WTC11 (cell line): ENCODE results near the gene MARK2. TPM values are rescaled to one million over a fixed set of nuclear protein-coding genes. Genes with fewer than 3 reads are reported as not detected.

ENCODE experiments used
- ATAC-seq: fragments of 200-7000 bp; cut with Tn5 transposase; 2 replicates; pipeline ENCODE4 v1.10.0; 2021; ENCODE audit warnings: mild to moderate bottlenecking, moderate library complexity
- CTCF ChIA-PET: fragments of 300-600 bp; sonication (Branson Sonifier 250); formaldehyde crosslinking; loops from one replicate; lab custom pipeline; 2021; ENCODE audit warnings: antibody characterized with exemption; lab: Charles Lee
- POLR2A ChIA-PET: fragments of 350-600 bp; sonication (Branson Sonifier 250); formaldehyde crosslinking; loops from one replicate; lab custom pipeline; 2021; ENCODE audit warnings: antibody characterized with exemption; lab: Charles Lee
- DNase-seq: peaks from one replicate; pipeline ENCODE4 v3.0.0; 2021; ENCODE audit warnings: low spot score
- H3K27ac Mint-ChIP-seq: 2 replicates; pipeline ENCODE4 v1.8.0; 2021; ENCODE audit warnings: mixed read lengths
- H3K27me3 Mint-ChIP-seq: 2 replicates; pipeline ENCODE4 v1.8.0; 2021; ENCODE audit warnings: low read depth, mild to moderate bottlenecking, moderate library complexity, mixed read lengths
- H3K36me3 Mint-ChIP-seq: 2 replicates; pipeline ENCODE4 v1.8.0; 2021; ENCODE audit warnings: mixed read lengths
- H3K4me1 Mint-ChIP-seq: 2 replicates; pipeline ENCODE4 v1.8.0; 2022; ENCODE audit warnings: mixed read lengths
- H3K4me3 Mint-ChIP-seq: 2 replicates; pipeline ENCODE4 v1.8.0; 2021; ENCODE audit warnings: mild to moderate bottlenecking, moderate library complexity, mixed read lengths
- H3K9me3 Mint-ChIP-seq: 2 replicates; pipeline ENCODE4 v1.8.0; 2021; ENCODE audit warnings: mixed read lengths
- ATF1 ChIP-seq: sonication (generic); formaldehyde crosslinking; IDR thresholded peaks from 2 replicates; pipeline ENCODE4 v1.8.1; 2023; ENCODE audit warnings: mild to moderate bottlenecking, moderate library complexity, missing genetic modification reagents
- CBFB ChIP-seq: sonication (generic); formaldehyde crosslinking; IDR thresholded peaks from 2 replicates; pipeline ENCODE4 v1.8.1; 2022; ENCODE audit warnings: mild to moderate bottlenecking, low read depth, missing genetic modification reagents
- CDX4 ChIP-seq: fragments of 250-450 bp; sonication (Bioruptor Pico); IDR thresholded peaks from 2 replicates; pipeline ENCODE4 v1.9.0; 2021; ENCODE audit warnings: moderate library complexity, mild to moderate bottlenecking, inconsistent platforms, borderline replicate concordance
- GABPB1 ChIP-seq: sonication (generic); formaldehyde crosslinking; IDR thresholded peaks from 2 replicates; pipeline ENCODE4 v1.8.1; 2023; ENCODE audit warnings: mild to moderate bottlenecking, missing genetic modification reagents
- GTF2I ChIP-seq: fragments of 250-450 bp; sonication (Bioruptor Pico); conservative IDR thresholded peaks from 2 replicates; pipeline ENCODE4 v1.4.0; 2021; ENCODE audit warnings: mild to moderate bottlenecking
- MYBL2 ChIP-seq: sonication (generic); formaldehyde crosslinking; IDR thresholded peaks from 2 replicates; pipeline ENCODE4 v1.8.1; 2023; ENCODE audit warnings: mild to moderate bottlenecking, moderate library complexity, missing genetic modification reagents
- NFE2L1 ChIP-seq: sonication (generic); formaldehyde crosslinking; IDR thresholded peaks from 2 replicates; pipeline ENCODE4 v1.8.1; 2023; ENCODE audit warnings: missing genetic modification reagents
- TCF7 ChIP-seq: sonication (generic); formaldehyde crosslinking; IDR thresholded peaks from 2 replicates; pipeline ENCODE4 v1.8.0; 2022; ENCODE audit warnings: mild to moderate bottlenecking, low read depth, missing genetic modification reagents, moderate library complexity
- TEAD4 ChIP-seq: sonication (generic); formaldehyde crosslinking; IDR thresholded peaks from 2 replicates; pipeline ENCODE4 v1.8.0; 2022; ENCODE audit warnings: mild to moderate bottlenecking, missing genetic modification reagents
- ZNF396 ChIP-seq: fragments of 250-450 bp; sonication (Bioruptor Pico); IDR thresholded peaks from 2 replicates; pipeline ENCODE4 v1.8.0; 2021; ENCODE audit warnings: mild to moderate bottlenecking, moderate library complexity, borderline replicate concordance
- total RNA-seq: library from RNA; stranded (reverse); gene quantifications from 3 replicates; pipeline ENCODE4 v1.2.3, GENCODE V29; 2021
- TF ChIP-seq, protein P1 (sequence below): fragments of 250-450 bp; sonication (Bioruptor Pico); IDR thresholded peaks from 2 replicates; pipeline ENCODE4 v1.9.0; 2021; ENCODE audit warnings: mild to moderate bottlenecking, borderline replicate concordance
- TF ChIP-seq, protein P2 (sequence below): sonication (generic); formaldehyde crosslinking; IDR thresholded peaks from 2 replicates; pipeline ENCODE4 v1.8.1; 2022; ENCODE audit warnings: low read depth, missing genetic modification reagents, borderline replicate concordance
- TF ChIP-seq, protein P3 (sequence below): fragments of 200-600 bp; IDR thresholded peaks from 2 replicates; pipeline ENCODE4 v1.8.0; 2022; ENCODE audit warnings: antibody characterized with exemption
- TF ChIP-seq, protein P4 (sequence below): sonication (generic); formaldehyde crosslinking; IDR thresholded peaks from 2 replicates; pipeline ENCODE4 v1.8.1; 2023; ENCODE audit warnings: mild to moderate bottlenecking, missing genetic modification reagents, borderline replicate concordance
- TF ChIP-seq, protein P5 (sequence below): sonication (generic); formaldehyde crosslinking; IDR thresholded peaks from 2 replicates; pipeline ENCODE4 v1.8.0; 2022; ENCODE audit warnings: missing genetic modification reagents

MARK2 gene
- total RNA-seq, 1 experiment from 2014 or later: 57.4 TPM

- peaks cover 59% of the 10 kb centered on the region for H3K36me3 Mint-ChIP-seq
- ChIA-PET CTCF (interaction anchor here (0.6 to 1.0 kb wide), 5 partner anchors 13 to 123 kb away, joined by 3 to 4 read pairs (median 3); partner anchors contain the start of genes NAA40 and RCOR2), POLR2A (no interaction called here)
- H3K9me3 Mint-ChIP-seq: no peaks in the 10 kb centered on the region
- H3K27ac Mint-ChIP-seq: peak overlapping the region; percentile 81
- ATAC-seq: peak; percentile 76
- no peak for TF ChIP-seq ZNF396 (CRISPR knock-in tag)
- no peak for TF ChIP-seq ATF1 (CRISPR knock-in tag)
- TF ChIP-seq, protein P1, sequence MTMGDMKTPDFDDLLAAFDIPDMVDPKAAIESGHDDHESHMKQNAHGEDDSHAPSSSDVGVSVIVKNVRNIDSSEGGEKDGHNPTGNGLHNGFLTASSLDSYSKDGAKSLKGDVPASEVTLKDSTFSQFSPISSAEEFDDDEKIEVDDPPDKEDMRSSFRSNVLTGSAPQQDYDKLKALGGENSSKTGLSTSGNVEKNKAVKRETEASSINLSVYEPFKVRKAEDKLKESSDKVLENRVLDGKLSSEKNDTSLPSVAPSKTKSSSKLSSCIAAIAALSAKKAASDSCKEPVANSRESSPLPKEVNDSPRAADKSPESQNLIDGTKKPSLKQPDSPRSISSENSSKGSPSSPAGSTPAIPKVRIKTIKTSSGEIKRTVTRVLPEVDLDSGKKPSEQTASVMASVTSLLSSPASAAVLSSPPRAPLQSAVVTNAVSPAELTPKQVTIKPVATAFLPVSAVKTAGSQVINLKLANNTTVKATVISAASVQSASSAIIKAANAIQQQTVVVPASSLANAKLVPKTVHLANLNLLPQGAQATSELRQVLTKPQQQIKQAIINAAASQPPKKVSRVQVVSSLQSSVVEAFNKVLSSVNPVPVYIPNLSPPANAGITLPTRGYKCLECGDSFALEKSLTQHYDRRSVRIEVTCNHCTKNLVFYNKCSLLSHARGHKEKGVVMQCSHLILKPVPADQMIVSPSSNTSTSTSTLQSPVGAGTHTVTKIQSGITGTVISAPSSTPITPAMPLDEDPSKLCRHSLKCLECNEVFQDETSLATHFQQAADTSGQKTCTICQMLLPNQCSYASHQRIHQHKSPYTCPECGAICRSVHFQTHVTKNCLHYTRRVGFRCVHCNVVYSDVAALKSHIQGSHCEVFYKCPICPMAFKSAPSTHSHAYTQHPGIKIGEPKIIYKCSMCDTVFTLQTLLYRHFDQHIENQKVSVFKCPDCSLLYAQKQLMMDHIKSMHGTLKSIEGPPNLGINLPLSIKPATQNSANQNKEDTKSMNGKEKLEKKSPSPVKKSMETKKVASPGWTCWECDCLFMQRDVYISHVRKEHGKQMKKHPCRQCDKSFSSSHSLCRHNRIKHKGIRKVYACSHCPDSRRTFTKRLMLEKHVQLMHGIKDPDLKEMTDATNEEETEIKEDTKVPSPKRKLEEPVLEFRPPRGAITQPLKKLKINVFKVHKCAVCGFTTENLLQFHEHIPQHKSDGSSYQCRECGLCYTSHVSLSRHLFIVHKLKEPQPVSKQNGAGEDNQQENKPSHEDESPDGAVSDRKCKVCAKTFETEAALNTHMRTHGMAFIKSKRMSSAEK: no peak
- no peak for TF ChIP-seq GABPB1 (CRISPR knock-in tag)
- TF ChIP-seq, protein P2, sequence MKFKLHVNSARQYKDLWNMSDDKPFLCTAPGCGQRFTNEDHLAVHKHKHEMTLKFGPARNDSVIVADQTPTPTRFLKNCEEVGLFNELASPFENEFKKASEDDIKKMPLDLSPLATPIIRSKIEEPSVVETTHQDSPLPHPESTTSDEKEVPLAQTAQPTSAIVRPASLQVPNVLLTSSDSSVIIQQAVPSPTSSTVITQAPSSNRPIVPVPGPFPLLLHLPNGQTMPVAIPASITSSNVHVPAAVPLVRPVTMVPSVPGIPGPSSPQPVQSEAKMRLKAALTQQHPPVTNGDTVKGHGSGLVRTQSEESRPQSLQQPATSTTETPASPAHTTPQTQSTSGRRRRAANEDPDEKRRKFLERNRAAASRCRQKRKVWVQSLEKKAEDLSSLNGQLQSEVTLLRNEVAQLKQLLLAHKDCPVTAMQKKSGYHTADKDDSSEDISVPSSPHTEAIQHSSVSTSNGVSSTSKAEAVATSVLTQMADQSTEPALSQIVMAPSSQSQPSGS (CRISPR knock-in tag): no peak
- TF ChIP-seq, protein P3, sequence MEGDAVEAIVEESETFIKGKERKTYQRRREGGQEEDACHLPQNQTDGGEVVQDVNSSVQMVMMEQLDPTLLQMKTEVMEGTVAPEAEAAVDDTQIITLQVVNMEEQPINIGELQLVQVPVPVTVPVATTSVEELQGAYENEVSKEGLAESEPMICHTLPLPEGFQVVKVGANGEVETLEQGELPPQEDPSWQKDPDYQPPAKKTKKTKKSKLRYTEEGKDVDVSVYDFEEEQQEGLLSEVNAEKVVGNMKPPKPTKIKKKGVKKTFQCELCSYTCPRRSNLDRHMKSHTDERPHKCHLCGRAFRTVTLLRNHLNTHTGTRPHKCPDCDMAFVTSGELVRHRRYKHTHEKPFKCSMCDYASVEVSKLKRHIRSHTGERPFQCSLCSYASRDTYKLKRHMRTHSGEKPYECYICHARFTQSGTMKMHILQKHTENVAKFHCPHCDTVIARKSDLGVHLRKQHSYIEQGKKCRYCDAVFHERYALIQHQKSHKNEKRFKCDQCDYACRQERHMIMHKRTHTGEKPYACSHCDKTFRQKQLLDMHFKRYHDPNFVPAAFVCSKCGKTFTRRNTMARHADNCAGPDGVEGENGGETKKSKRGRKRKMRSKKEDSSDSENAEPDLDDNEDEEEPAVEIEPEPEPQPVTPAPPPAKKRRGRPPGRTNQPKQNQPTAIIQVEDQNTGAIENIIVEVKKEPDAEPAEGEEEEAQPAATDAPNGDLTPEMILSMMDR: no peak
- no peak for TF ChIP-seq CBFB
- TF ChIP-seq, protein P4, sequence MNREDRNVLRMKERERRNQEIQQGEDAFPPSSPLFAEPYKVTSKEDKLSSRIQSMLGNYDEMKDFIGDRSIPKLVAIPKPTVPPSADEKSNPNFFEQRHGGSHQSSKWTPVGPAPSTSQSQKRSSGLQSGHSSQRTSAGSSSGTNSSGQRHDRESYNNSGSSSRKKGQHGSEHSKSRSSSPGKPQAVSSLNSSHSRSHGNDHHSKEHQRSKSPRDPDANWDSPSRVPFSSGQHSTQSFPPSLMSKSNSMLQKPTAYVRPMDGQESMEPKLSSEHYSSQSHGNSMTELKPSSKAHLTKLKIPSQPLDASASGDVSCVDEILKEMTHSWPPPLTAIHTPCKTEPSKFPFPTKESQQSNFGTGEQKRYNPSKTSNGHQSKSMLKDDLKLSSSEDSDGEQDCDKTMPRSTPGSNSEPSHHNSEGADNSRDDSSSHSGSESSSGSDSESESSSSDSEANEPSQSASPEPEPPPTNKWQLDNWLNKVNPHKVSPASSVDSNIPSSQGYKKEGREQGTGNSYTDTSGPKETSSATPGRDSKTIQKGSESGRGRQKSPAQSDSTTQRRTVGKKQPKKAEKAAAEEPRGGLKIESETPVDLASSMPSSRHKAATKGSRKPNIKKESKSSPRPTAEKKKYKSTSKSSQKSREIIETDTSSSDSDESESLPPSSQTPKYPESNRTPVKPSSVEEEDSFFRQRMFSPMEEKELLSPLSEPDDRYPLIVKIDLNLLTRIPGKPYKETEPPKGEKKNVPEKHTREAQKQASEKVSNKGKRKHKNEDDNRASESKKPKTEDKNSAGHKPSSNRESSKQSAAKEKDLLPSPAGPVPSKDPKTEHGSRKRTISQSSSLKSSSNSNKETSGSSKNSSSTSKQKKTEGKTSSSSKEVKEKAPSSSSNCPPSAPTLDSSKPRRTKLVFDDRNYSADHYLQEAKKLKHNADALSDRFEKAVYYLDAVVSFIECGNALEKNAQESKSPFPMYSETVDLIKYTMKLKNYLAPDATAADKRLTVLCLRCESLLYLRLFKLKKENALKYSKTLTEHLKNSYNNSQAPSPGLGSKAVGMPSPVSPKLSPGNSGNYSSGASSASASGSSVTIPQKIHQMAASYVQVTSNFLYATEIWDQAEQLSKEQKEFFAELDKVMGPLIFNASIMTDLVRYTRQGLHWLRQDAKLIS (CRISPR knock-in tag): no peak
- TF ChIP-seq TCF7 (CRISPR knock-in tag): no peak
- TF ChIP-seq GTF2I (CRISPR knock-in tag): no peak
- no peak for TF ChIP-seq NFE2L1 (CRISPR knock-in tag)
- no peak for TF ChIP-seq MYBL2 (CRISPR knock-in tag)
- TF ChIP-seq, protein P5, sequence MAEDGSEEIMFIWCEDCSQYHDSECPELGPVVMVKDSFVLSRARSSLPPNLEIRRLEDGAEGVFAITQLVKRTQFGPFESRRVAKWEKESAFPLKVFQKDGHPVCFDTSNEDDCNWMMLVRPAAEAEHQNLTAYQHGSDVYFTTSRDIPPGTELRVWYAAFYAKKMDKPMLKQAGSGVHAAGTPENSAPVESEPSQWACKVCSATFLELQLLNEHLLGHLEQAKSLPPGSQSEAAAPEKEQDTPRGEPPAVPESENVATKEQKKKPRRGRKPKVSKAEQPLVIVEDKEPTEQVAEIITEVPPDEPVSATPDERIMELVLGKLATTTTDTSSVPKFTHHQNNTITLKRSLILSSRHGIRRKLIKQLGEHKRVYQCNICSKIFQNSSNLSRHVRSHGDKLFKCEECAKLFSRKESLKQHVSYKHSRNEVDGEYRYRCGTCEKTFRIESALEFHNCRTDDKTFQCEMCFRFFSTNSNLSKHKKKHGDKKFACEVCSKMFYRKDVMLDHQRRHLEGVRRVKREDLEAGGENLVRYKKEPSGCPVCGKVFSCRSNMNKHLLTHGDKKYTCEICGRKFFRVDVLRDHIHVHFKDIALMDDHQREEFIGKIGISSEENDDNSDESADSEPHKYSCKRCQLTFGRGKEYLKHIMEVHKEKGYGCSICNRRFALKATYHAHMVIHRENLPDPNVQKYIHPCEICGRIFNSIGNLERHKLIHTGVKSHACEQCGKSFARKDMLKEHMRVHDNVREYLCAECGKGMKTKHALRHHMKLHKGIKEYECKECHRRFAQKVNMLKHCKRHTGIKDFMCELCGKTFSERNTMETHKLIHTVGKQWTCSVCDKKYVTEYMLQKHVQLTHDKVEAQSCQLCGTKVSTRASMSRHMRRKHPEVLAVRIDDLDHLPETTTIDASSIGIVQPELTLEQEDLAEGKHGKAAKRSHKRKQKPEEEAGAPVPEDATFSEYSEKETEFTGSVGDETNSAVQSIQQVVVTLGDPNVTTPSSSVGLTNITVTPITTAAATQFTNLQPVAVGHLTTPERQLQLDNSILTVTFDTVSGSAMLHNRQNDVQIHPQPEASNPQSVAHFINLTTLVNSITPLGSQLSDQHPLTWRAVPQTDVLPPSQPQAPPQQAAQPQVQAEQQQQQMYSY (CRISPR knock-in tag): no peak
- TF ChIP-seq CDX4 (CRISPR knock-in tag): no peak
- no peak for TF ChIP-seq TEAD4 (CRISPR knock-in tag)
- no peaks in the 10 kb centered on the region for H3K27me3 Mint-ChIP-seq
- peaks cover 14% of the 10 kb centered on the region for H3K4me1 Mint-ChIP-seq
- H3K4me3 Mint-ChIP-seq: no peak overlapping the region
- DNase-seq: no peak
Measured at GRCh38 chr11:63951779-63952536, 113.0 kb downstream of the MARK2 start.
